ENCODE data around the gene GRK3.

Gene GRK3

GRCh38 chr22:25627271-25627852 lies 62.9 kb downstream of the GRK3 start:
- ChIA-PET CTCF (no interaction called here), POLR2A (no interaction called here)
- no peak for DNase-seq (ENCODE audit: extremely low spot score)
- TF ChIP-seq LEF1 (IDR thresholded peaks at IDR 0.05; ENCODE audit: borderline replicate concordance) (no peak), ARNT (IDR thresholded peaks at IDR 0.05) (no peak), ZNF384 (IDR thresholded peaks at IDR 0.05) (no peak), ELF4 (IDR thresholded peaks at IDR 0.05) (no peak), SP1 (IDR thresholded peaks at IDR 0.05) (no peak), NFRKB (IDR thresholded peaks at IDR 0.05) (no peak)

DNA sequence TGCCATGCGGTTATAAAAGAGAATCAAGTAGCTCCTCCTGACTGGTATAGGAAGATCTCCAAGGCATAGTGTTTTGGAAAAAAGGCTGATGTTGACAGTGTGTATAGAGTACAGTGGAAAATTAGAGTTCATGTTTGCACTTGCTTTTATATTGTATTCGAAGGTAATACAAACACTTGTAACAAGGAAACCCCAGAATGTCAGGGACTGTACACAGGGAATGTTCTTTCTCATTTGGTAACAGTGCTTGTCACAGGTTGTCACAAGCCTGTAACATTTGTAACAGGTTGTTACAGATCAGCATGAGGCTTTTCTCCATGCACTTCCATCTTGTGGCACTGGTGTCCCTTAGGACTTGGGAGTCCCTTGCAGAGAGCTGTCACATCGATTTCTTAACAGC lies 64.0 kb downstream of the GRK3 start:
- ChIA-PET CTCF (no interaction called here), POLR2A (no interaction called here)
- no peak for DNase-seq (ENCODE audit: extremely low spot score)
- no peak for TF ChIP-seq SUZ12 (IDR thresholded peaks at IDR 0.05)
- TF ChIP-seq BHLHE40 (IDR thresholded peaks at IDR 0.05; ENCODE audit: borderline replicate concordance) = no peak
- TF ChIP-seq CTBP1 (IDR thresholded peaks at IDR 0.05; ENCODE audit: borderline replicate concordance) = no peak
- no peak for TF ChIP-seq ARNT (IDR thresholded peaks at IDR 0.05)
- TF ChIP-seq HDGF (IDR thresholded peaks at IDR 0.05; ENCODE audit: borderline replicate concordance) = no peak
- no peak for TF ChIP-seq FOXK2 (IDR thresholded peaks at IDR 0.05)
- TF ChIP-seq LEF1 (IDR thresholded peaks at IDR 0.05; ENCODE audit: borderline replicate concordance) = no peak
- TF ChIP-seq ZNF384 (IDR thresholded peaks at IDR 0.05) = no peak
- TF ChIP-seq FOXM1 (IDR thresholded peaks at IDR 0.05; ENCODE audit: borderline replicate concordance) = no peak

- ChIA-PET POLR2A (no interaction called here), CTCF (no interaction called here)
- no peak for DNase-seq (ENCODE audit: extremely low spot score)
- TF ChIP-seq BHLHE40 (IDR thresholded peaks at IDR 0.05; ENCODE audit: borderline replicate concordance) (no peak), ZNF384 (IDR thresholded peaks at IDR 0.05) (no peak), CTBP1 (IDR thresholded peaks at IDR 0.05; ENCODE audit: borderline replicate concordance) (no peak), SUZ12 (IDR thresholded peaks at IDR 0.05) (no peak), FOXK2 (IDR thresholded peaks at IDR 0.05) (no peak), SP1 (IDR thresholded peaks at IDR 0.05) (no peak), HDGF (IDR thresholded peaks at IDR 0.05; ENCODE audit: borderline replicate concordance) (no peak), PKNOX1 (IDR thresholded peaks at IDR 0.05) (no peak), ARNT (IDR thresholded peaks at IDR 0.05) (no peak), NFRKB (IDR thresholded peaks at IDR 0.05) (no peak), TARDBP (IDR thresholded peaks at IDR 0.05) (no peak), LEF1 (IDR thresholded peaks at IDR 0.05; ENCODE audit: borderline replicate concordance) (no peak), FOXM1 (IDR thresholded peaks at IDR 0.05; ENCODE audit: borderline replicate concordance) (no peak), ELF4 (IDR thresholded peaks at IDR 0.05) (no peak), L3MBTL2 (conservative IDR thresholded peaks at IDR 0.05) (no peak), FOXA1 (IDR thresholded peaks at IDR 0.05) (no peak)
These were observed 65.1 kb downstream of the GRK3 start for GRCh38 chr22:25629613-25630012.

DNA sequence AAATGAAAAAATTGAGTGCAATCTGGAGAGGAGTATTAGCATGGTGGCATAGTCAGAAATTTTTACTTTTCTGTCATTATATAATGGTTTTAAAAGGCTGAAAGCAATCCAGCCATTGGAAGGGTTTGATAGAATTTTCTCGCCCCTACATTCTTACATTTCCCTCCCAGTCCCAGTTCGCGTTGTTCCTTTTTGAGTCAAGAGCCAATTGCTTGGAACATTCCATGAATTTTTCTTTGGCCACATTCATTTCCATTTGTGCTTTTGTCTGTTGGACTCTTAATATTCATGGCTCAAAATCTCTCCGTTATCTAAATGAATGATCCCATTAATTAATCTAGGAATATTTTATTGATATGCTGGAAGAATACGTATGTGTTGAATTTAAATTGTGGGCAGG lies 66.0 kb downstream of the GRK3 start:
- CTCF ChIA-PET = no interaction called here
- DNase-seq (ENCODE audit: extremely low spot score) = no peak
- POLR2A ChIA-PET = no interaction called here
- TF ChIP-seq TARDBP (IDR thresholded peaks at IDR 0.05) (no peak), HDGF (IDR thresholded peaks at IDR 0.05; ENCODE audit: borderline replicate concordance) (no peak), FOXM1 (IDR thresholded peaks at IDR 0.05; ENCODE audit: borderline replicate concordance) (no peak)

DNA sequence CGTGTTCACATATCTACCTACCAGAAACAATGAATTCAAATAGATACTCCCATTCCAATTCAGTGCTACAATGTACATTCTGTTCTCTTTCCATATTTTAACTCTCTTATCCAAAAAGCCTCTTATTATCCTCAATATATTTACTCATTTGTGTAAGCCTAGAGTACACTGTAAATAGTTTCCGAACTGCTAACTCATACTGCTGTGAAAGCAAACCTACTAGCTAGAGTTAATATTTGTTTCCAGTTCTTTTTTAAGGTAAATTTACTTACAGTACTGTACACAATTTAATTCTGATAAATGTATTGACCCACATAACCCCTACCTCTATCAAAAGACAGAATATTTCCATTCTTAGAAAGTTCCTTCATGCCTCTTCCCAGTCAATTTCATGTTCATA lies 71.8 kb downstream of the GRK3 start:
- no peak for TF ChIP-seq L3MBTL2 (conservative IDR thresholded peaks at IDR 0.05)
- no peak for TF ChIP-seq ZNF384 (IDR thresholded peaks at IDR 0.05)
- TF ChIP-seq NFRKB (IDR thresholded peaks at IDR 0.05) = no peak
- no peak for TF ChIP-seq FOXA1 (IDR thresholded peaks at IDR 0.05)
- TF ChIP-seq SP1 (IDR thresholded peaks at IDR 0.05) = no peak
- TF ChIP-seq SUZ12 (IDR thresholded peaks at IDR 0.05) = no peak
- no peak for TF ChIP-seq LEF1 (IDR thresholded peaks at IDR 0.05; ENCODE audit: borderline replicate concordance)
- TF ChIP-seq PKNOX1 (IDR thresholded peaks at IDR 0.05) = no peak
- CTCF ChIA-PET = no interaction called here
- POLR2A ChIA-PET = interaction anchor here (0.6 kb wide), 1 partner anchor 72 kb away, joined by 3 read pairs; the partner anchor contains the start of gene GRK3
- no peak for DNase-seq (ENCODE audit: extremely low spot score)

DNA sequence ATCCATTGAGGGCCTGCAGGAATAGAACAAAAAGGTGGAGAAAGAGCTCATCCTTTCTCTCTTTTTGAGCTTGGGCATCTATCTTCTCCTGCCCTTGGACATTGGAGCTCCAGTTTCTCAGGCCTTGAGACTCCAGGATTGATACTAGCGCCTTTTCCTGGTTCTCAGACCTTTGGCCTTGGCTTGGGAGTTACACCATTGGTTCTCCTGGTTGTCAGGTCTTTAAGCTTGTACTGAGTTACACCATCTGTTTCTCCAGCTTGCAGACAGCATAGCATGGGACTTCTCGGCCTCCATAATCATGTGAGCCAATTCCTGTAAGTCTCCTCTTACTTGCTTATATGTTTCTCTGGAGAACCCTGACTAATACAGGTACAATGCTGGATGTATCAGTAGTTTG lies 72.6 kb downstream of the GRK3 start:
- ChIA-PET CTCF (no interaction called here), POLR2A (no interaction called here)
- TF ChIP-seq ZNF384 (IDR thresholded peaks at IDR 0.05) = no peak
- TF ChIP-seq HDGF (IDR thresholded peaks at IDR 0.05; ENCODE audit: borderline replicate concordance) = no peak
- TF ChIP-seq SUZ12 (IDR thresholded peaks at IDR 0.05) = no peak
- no peak for TF ChIP-seq FOXK2 (IDR thresholded peaks at IDR 0.05)
- no peak for TF ChIP-seq ARNT (IDR thresholded peaks at IDR 0.05)
- TF ChIP-seq ELF4 (IDR thresholded peaks at IDR 0.05) = no peak
- TF ChIP-seq BHLHE40 (IDR thresholded peaks at IDR 0.05; ENCODE audit: borderline replicate concordance) = no peak
- no peak for DNase-seq (ENCODE audit: extremely low spot score)

GRCh38 chr22:25637672-25638071 lies 73.2 kb downstream of the GRK3 start:
- POLR2A ChIA-PET = no interaction called here
- CTCF ChIA-PET = no interaction called here
- TF ChIP-seq TARDBP (IDR thresholded peaks at IDR 0.05) = no peak
- no peak for TF ChIP-seq ZNF384 (IDR thresholded peaks at IDR 0.05)
- no peak for TF ChIP-seq SUZ12 (IDR thresholded peaks at IDR 0.05)
- TF ChIP-seq ARNT (IDR thresholded peaks at IDR 0.05) = no peak
- no peak for TF ChIP-seq SP1 (IDR thresholded peaks at IDR 0.05)
- TF ChIP-seq CTBP1 (IDR thresholded peaks at IDR 0.05; ENCODE audit: borderline replicate concordance) = no peak
- TF ChIP-seq FOXM1 (IDR thresholded peaks at IDR 0.05; ENCODE audit: borderline replicate concordance) = no peak
- TF ChIP-seq PKNOX1 (IDR thresholded peaks at IDR 0.05) = no peak
- TF ChIP-seq L3MBTL2 (conservative IDR thresholded peaks at IDR 0.05) = no peak
- TF ChIP-seq BHLHE40 (IDR thresholded peaks at IDR 0.05; ENCODE audit: borderline replicate concordance) = no peak
- TF ChIP-seq LEF1 (IDR thresholded peaks at IDR 0.05; ENCODE audit: borderline replicate concordance) = no peak
- TF ChIP-seq FOXA1 (IDR thresholded peaks at IDR 0.05) = no peak
- no peak for TF ChIP-seq HDGF (IDR thresholded peaks at IDR 0.05; ENCODE audit: borderline replicate concordance)
- no peak for TF ChIP-seq FOXK2 (IDR thresholded peaks at IDR 0.05)
- no peak for TF ChIP-seq ELF4 (IDR thresholded peaks at IDR 0.05)
- TF ChIP-seq NFRKB (IDR thresholded peaks at IDR 0.05) = no peak
- DNase-seq (ENCODE audit: extremely low spot score) = no peak
